Measurements from ENCODE around the gene MDM1.

MDM1 gene

GRCh38 chr12:68356060-68356695, 24.0 kb upstream of the MDM1 start:
- FAIRE-seq: no peak

- no peak for FAIRE-seq
Measured at GRCh38 chr12:68354977-68355541, 22.9 kb upstream of the MDM1 start.

- FAIRE-seq: no peak
Measured at GRCh38 chr12:68352067-68352466, 19.9 kb upstream of the MDM1 start.

GRCh38 chr12:68350753-68351152, 18.6 kb upstream of the MDM1 start:
- FAIRE-seq: no peak

GRCh38 chr12:68349921-68350606, 17.9 kb upstream of the MDM1 start:
- FAIRE-seq: no peak

- no peak for FAIRE-seq
Measured at GRCh38 chr12:68349220-68349621, 17.1 kb upstream of the MDM1 start.

- FAIRE-seq: no peak
Measured at GRCh38 chr12:68348419-68348818, 16.3 kb upstream of the MDM1 start.

- FAIRE-seq: no peak
Measured at GRCh38 chr12:68345763-68346162, 13.6 kb upstream of the MDM1 start.

- no peak for FAIRE-seq
Measured at GRCh38 chr12:68344126-68344525, 12.0 kb upstream of the MDM1 start.

GRCh38 chr12:68342966-68343365, 10.8 kb upstream of the MDM1 start:
- no peak for FAIRE-seq

- no peak for FAIRE-seq
Measured at GRCh38 chr12:68341822-68342221, 9.7 kb upstream of the MDM1 start.

GRCh38 chr12:68340404-68341270, 8.5 kb upstream of the MDM1 start:
- no peak for FAIRE-seq

- FAIRE-seq: no peak
Measured at GRCh38 chr12:68336889-68337303, 4.7 kb upstream of the MDM1 start.

- no peak for FAIRE-seq
Measured at GRCh38 chr12:68335462-68335861, 3.3 kb upstream of the MDM1 start.

- no peak for FAIRE-seq
Measured at GRCh38 chr12:68334132-68334531, 2.0 kb upstream of the MDM1 start.

GRCh38 chr12:68332728-68333630, 817 bp upstream of the MDM1 start:
- no peak for FAIRE-seq

- no peak for FAIRE-seq
Measured at GRCh38 chr12:68331500-68331868, 678 bp downstream of the MDM1 start.

- FAIRE-seq: no peak
Measured at GRCh38 chr12:68327896-68328295, 4.3 kb downstream of the MDM1 start.

- no peak for FAIRE-seq
Measured at GRCh38 chr12:68326716-68327115, 5.4 kb downstream of the MDM1 start.

- no peak for FAIRE-seq
Measured at GRCh38 chr12:68325966-68326365, 6.2 kb downstream of the MDM1 start.

GRCh38 chr12:68324531-68324930, 7.6 kb downstream of the MDM1 start:
- no peak for FAIRE-seq

- FAIRE-seq: no peak
Measured at GRCh38 chr12:68321140-68321539, 11.0 kb downstream of the MDM1 start.
